ENCODE measurements around the gene ZBTB9.

ZBTB9 gene

GRCh38 chr6:33433001-33433543, 21.3 kb upstream of the ZBTB9 start:
- no peak for DNase-seq (ENCODE audit: low spot score)

- DNase-seq (ENCODE audit: low spot score): no peak
Measured at GRCh38 chr6:33433544-33434191, 20.7 kb upstream of the ZBTB9 start.

GRCh38 chr6:33434961-33435360, 19.4 kb upstream of the ZBTB9 start:
- no peak for DNase-seq (ENCODE audit: low spot score)

- DNase-seq (ENCODE audit: low spot score): no peak
Measured at GRCh38 chr6:33437666-33438065, 16.7 kb upstream of the ZBTB9 start.

GRCh38 chr6:33438978-33439594, 15.3 kb upstream of the ZBTB9 start:
- DNase-seq (ENCODE audit: low spot score): no peak

GRCh38 chr6:33439956-33440648, 14.3 kb upstream of the ZBTB9 start:
- DNase-seq (ENCODE audit: low spot score): no peak

- no peak for DNase-seq (ENCODE audit: low spot score)
Measured at GRCh38 chr6:33440649-33441309, 13.6 kb upstream of the ZBTB9 start.

GRCh38 chr6:33441457-33441856, 12.9 kb upstream of the ZBTB9 start:
- no peak for DNase-seq (ENCODE audit: low spot score)

- DNase-seq (ENCODE audit: low spot score): no peak
Measured at GRCh38 chr6:33442283-33442682, 12.1 kb upstream of the ZBTB9 start.

GRCh38 chr6:33443025-33443424, 11.4 kb upstream of the ZBTB9 start:
- DNase-seq (ENCODE audit: low spot score): no peak

- DNase-seq (ENCODE audit: low spot score): no peak
Measured at GRCh38 chr6:33443619-33444504, 10.5 kb upstream of the ZBTB9 start.

- DNase-seq (ENCODE audit: low spot score): no peak
Measured at GRCh38 chr6:33445119-33445603, 9.2 kb upstream of the ZBTB9 start.

- no peak for DNase-seq (ENCODE audit: low spot score)
Measured at GRCh38 chr6:33446356-33446755, 8.0 kb upstream of the ZBTB9 start.

GRCh38 chr6:33450434-33450833, 3.9 kb upstream of the ZBTB9 start:
- no peak for DNase-seq (ENCODE audit: low spot score)

- no peak for DNase-seq (ENCODE audit: low spot score)
Measured at GRCh38 chr6:33451606-33452005, 2.8 kb upstream of the ZBTB9 start.

- DNase-seq (ENCODE audit: low spot score): no peak
Measured at GRCh38 chr6:33452496-33452895, 1.9 kb upstream of the ZBTB9 start.

- DNase-seq (ENCODE audit: low spot score): no peak
Measured at GRCh38 chr6:33453393-33454008, 875 bp upstream of the ZBTB9 start.

- no peak for DNase-seq (ENCODE audit: low spot score)
Measured at GRCh38 chr6:33455051-33455450, 675 bp downstream of the ZBTB9 start.

GRCh38 chr6:33456156-33456555, 1.8 kb downstream of the ZBTB9 start:
- DNase-seq (ENCODE audit: low spot score): no peak

GRCh38 chr6:33458676-33459075, 4.3 kb downstream of the ZBTB9 start:
- DNase-seq (ENCODE audit: low spot score): no peak

GRCh38 chr6:33459226-33459625, 4.8 kb downstream of the ZBTB9 start:
- DNase-seq (ENCODE audit: low spot score): no peak
